GM12878 (cell line): ENCODE results near the gene CDK16. TPM values are rescaled to one million over a fixed set of nuclear protein-coding genes. Genes with fewer than 3 reads are reported as not detected.

ENCODE experiments used
- ATAC-seq: fragments of 200-7000 bp; cut with Tn5 transposase; 3 replicates; pipeline ENCODE4 v1.9.1; 2020; ENCODE audit warnings: mild to moderate bottlenecking, moderate library complexity
- BruUV-seq: library from RNA; stranded (reverse); fragments of 400-500 nt; replicated peaks from 2 replicates; lab custom pipeline; 2021; lab: Mats Ljungman, UMichigan
- CTCF ChIA-PET: fragments of 300-600 bp; sonication (Branson Sonifier 250); formaldehyde crosslinking; extraction: SDS; loops from one replicate; lab custom pipeline; 2021; ENCODE audit warnings: inconsistent platforms; lab: Yijun Ruan, JAX
- POLR2A ChIA-PET: fragments of 350-600 bp; formaldehyde crosslinking; extraction: SDS; loops from one replicate; lab custom pipeline; 2021; ENCODE audit warnings: inconsistent platforms; lab: Charles Lee
- RAD21 ChIA-PET: fragments of 300-600 bp; sonication (Branson Sonifier 250); formaldehyde crosslinking; loops from one replicate; lab custom pipeline; 2023; ENCODE audit warnings: antibody characterized with exemption; ENCODE audit not compliant: unreplicated experiment; lab: Charles Lee
- SMC1A ChIA-PET: fragments of 300-600 bp; sonication (Branson Sonifier 250); formaldehyde crosslinking; loops from one replicate; lab custom pipeline; 2023; ENCODE audit not compliant: unreplicated experiment, uncharacterized antibody; lab: Charles Lee
- DNase-seq: peaks from one replicate; pipeline ENCODE4 v3.0.0-alpha.2; 2011; ENCODE audit warnings: low read depth, low spot score
- FAIRE-seq: peaks from 3 replicates; lab custom pipeline; 2011; peaks lifted over from hg19 to GRCh38; lab: Jason Lieb, UNC
- H2AFZ ChIP-seq: 2 replicates; pipeline ENCODE4 v1.6.0; 2011; ENCODE audit warnings: low read depth, low read length, control low read depth; ENCODE audit not compliant: control insufficient read depth
- H3K27ac ChIP-seq: 2 replicates; pipeline ENCODE4 v1.5.1; 2011; ENCODE audit warnings: control low read depth; ENCODE audit not compliant: control insufficient read depth, insufficient read depth
- H3K27me3 ChIP-seq, 2 experiments: replicated peaks in 1 of 2; 2 replicates each; pipeline versions ENCODE4 v1.6.0 to v1.6.1; 2011; ENCODE audit warnings: low read length in 1 of 2; ENCODE audit not compliant: control insufficient read depth in 2 of 2, insufficient read depth in 2 of 2
- H3K36me3 ChIP-seq, 2 experiments: 2 replicates each; pipeline ENCODE4 v1.5.1; 2011; ENCODE audit warnings: low read length in 1 of 2; ENCODE audit not compliant: control insufficient read depth in 2 of 2, insufficient read depth in 2 of 2
- H3K4me1 ChIP-seq: 2 replicates; pipeline ENCODE4 v1.6.1; 2011; ENCODE audit warnings: mild to moderate bottlenecking, low read length, moderate library complexity, mixed read lengths; ENCODE audit not compliant: control insufficient read depth, insufficient read depth
- H3K4me2 ChIP-seq: 2 replicates; pipeline ENCODE4 v1.6.0; 2011; ENCODE audit warnings: control low read depth; ENCODE audit not compliant: control insufficient read depth, insufficient read depth
- H3K4me3 ChIP-seq: fragments of 200-600 bp; sonication (generic); 2 replicates; pipeline ENCODE4 v1.5.1; 2016
- H3K79me2 ChIP-seq: 2 replicates; pipeline ENCODE4 v1.6.0; 2011; ENCODE audit warnings: low read length; ENCODE audit not compliant: control insufficient read depth, insufficient read depth
- H3K9ac ChIP-seq: 2 replicates; pipeline ENCODE4 v1.8.0; 2011; ENCODE audit warnings: low read length, control low read depth, mixed read lengths; ENCODE audit not compliant: control insufficient read depth, insufficient read depth
- H3K9me3 ChIP-seq: replicated peaks from 3 replicates; pipeline ENCODE4 v1.5.1; 2011; ENCODE audit warnings: mild to moderate bottlenecking, low read length; ENCODE audit not compliant: control insufficient read depth, insufficient read depth
- H4K20me1 ChIP-seq: 2 replicates; pipeline ENCODE4 v1.6.0; 2011; ENCODE audit not compliant: control insufficient read depth, insufficient read depth
- BRCA1 ChIP-seq: IDR thresholded peaks from 2 replicates; pipeline ENCODE4 v1.6.1; 2011; ENCODE audit warnings: low read depth, low read length, improper control_type of control experiment
- FOS ChIP-seq: IDR thresholded peaks from 3 replicates; pipeline ENCODE4 v1.6.1; 2011; ENCODE audit warnings: borderline replicate concordance; ENCODE audit not compliant: insufficient read length; ENCODE audit errors: extremely low read depth
- KAT2A ChIP-seq: conservative IDR thresholded peaks from 2 replicates; pipeline ENCODE4 v1.6.1; 2011; ENCODE audit warnings: low read depth, low read length; ENCODE audit not compliant: control insufficient read depth
- KDM1A ChIP-seq: fragments of 200-600 bp; sonication (generic); IDR thresholded peaks from 2 replicates; pipeline ENCODE4 v1.6.1; 2016; ENCODE audit warnings: borderline replicate concordance
- KLF5 ChIP-seq: fragments of 450-650 bp; IDR thresholded peaks from 2 replicates; pipeline ENCODE4 v1.6.1; 2014; ENCODE audit warnings: mild to moderate bottlenecking; ENCODE audit not compliant: partially characterized antibody
- MXI1 ChIP-seq: fragments of 150-350 bp; IDR thresholded peaks from 2 replicates; pipeline ENCODE4 v1.6.1; 2011; ENCODE audit warnings: low read depth, mild to moderate bottlenecking, inconsistent platforms, low read length, improper control_type of control experiment
- PML ChIP-seq: IDR thresholded peaks from 2 replicates; pipeline ENCODE4 v1.6.1; 2012; ENCODE audit warnings: low read length, inconsistent platforms
- SRF ChIP-seq, 2 experiments: IDR thresholded peaks; 2 replicates each; pipeline ENCODE4 v1.6.1; 2011; ENCODE audit warnings: low read depth in 2 of 2, low read length in 2 of 2, mild to moderate bottlenecking in 1 of 2, moderate library complexity in 1 of 2
- TBL1XR1 ChIP-seq: IDR thresholded peaks from 2 replicates; pipeline ENCODE4 v1.6.1; 2012; ENCODE audit warnings: low read depth, low read length, improper control_type of control experiment
- YBX1 ChIP-seq: fragments of 450-650 bp; IDR thresholded peaks from 2 replicates; pipeline ENCODE4 v1.6.1; 2016; ENCODE audit warnings: antibody characterized with exemption
- ZNF622 ChIP-seq: fragments of 450-650 bp; IDR thresholded peaks from 2 replicates; pipeline ENCODE4 v1.6.1; 2017; ENCODE audit warnings: mild to moderate bottlenecking, inconsistent platforms
- WGBS: methylation state at CpG from one replicate; pipeline ENCODE4 v1.1.6; 2016; ENCODE audit warnings: low lambda C conversion rate; ENCODE audit not compliant: insufficient replicate concordance, insufficient coverage; ENCODE audit errors: missing lambda C conversion rate; 5-methylcytosine and 5-hydroxymethylcytosine counted together
- in situ Hi-C: fragments of 300-500 bp; cut with MboI; formaldehyde crosslinking; loops from 9 replicates; pipeline ENCODE4 v1.14.3; 2018; ENCODE audit warnings: mixed read lengths
- intact Hi-C: fragments of 100-400 bp; cut with micrococcal nuclease; formaldehyde crosslinking; loops from one replicate; pipeline ENCODE4 v1.14.2; 2022; ENCODE audit not compliant: unreplicated experiment
- polyA plus RNA-seq, 11 experiments: library from polyadenylated mRNA; depleted of rRNA in 4 of 11; unstranded in 6 of 11; stranded (reverse) in 5 of 11; fragments of >200 nt; fragmentation: Nextera tagmentation in 4 of 11; fragmentation: Illumina TruSeq in 1 of 11; extraction: Ambion mirVana in 4 of 11; extraction: Trizol in 1 of 11; gene quantifications; 1 replicate in 1 of 11; 2 replicates in 10 of 11; pipeline versions ENCODE4 v1.2.1 to v1.2.3, GENCODE V29; 2011 to 2016; ENCODE audit warnings: inconsistent platforms in 2 of 11, missing spikeins in 2 of 11, low read depth in 1 of 11
- total RNA-seq, 4 experiments: library from RNA; depleted of rRNA in 3 of 4; stranded (reverse); fragments of >200 nt in 3 of 4; fragmentation: Illumina TruSeq in 1 of 4; extraction: Trizol in 1 of 4; gene quantifications; 2 replicates each; pipeline versions ENCODE4 v1.2.1 to v1.2.3, GENCODE V29; 2013 to 2021
- TF ChIP-seq, protein P1 (sequence below): IDR thresholded peaks from 2 replicates; pipeline ENCODE4 v1.6.1; 2012; ENCODE audit warnings: low read depth, low read length, improper control_type of control experiment
- TF ChIP-seq, protein P2 (sequence below): fragments of 150-350 bp; IDR thresholded peaks from 2 replicates; pipeline ENCODE4 v1.6.1; 2016; ENCODE audit warnings: low read depth, low read length
- TF ChIP-seq, protein P3 (sequence below): fragments of 450-650 bp; IDR thresholded peaks from 2 replicates; pipeline ENCODE4 v1.6.1; 2018; ENCODE audit warnings: mild to moderate bottlenecking, low read depth, moderate library complexity; ENCODE audit not compliant: partially characterized antibody

Gene CDK16
- total and polyA plus RNA-seq, 10 of the 15 experiments (the other 5 are each of a cell fraction or from before 2014, with no cell fraction given) = 2.4 to 75.1 (median 48.2) TPM

DNA sequence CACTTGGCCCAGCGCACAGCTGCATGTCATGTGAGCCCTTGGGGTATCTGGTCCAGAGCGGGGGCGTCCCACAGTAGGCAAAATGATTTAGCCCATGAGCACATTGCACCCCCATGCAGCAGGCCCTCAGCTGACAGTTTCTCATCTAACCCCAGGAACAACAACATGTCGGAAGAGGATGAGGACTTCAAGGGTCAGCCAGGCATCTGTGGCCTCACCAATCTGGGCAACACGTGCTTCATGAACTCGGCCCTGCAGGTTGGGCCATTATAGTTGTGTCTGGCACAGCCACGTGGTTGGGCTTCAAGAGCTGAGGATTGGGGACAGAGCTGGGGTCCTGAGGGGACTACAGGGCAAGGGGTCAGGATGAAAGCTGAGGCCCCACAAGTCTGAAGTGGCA lies 22.1 kb downstream of the CDK16 start:
- Histone ChIP-seq H3K27ac (no peak overlapping the region), H3K4me1 (no peaks in the 10 kb centered on the region), H3K4me3 (no peak overlapping the region), H3K36me3 (no peaks in the 10 kb centered on the region; a peak in 3 of 4 replicates), H3K4me2 (no peak overlapping the region), H2AFZ (no peak overlapping the region), H3K79me2 (peaks cover 4% of the 10 kb centered on the region), H3K27me3 (no peaks in the 10 kb centered on the region), H3K9me3 (no peaks in the 10 kb centered on the region), H4K20me1 (no peaks in the 10 kb centered on the region), H3K9ac (no peak overlapping the region)
- no TSS peak for BruUV-seq
- POLR2A ChIA-PET = no interaction called here
- FAIRE-seq = no peak
- SMC1A ChIA-PET = no interaction called here
- TF ChIP-seq ZNF622 (no peak), PML (no peak), KLF5 (no peak), YBX1 (no peak), KDM1A (no peak), MXI1 (no peak), SRF (IDR thresholded peaks at IDR 0.05; ENCODE audit: low read depth in 2 of 2, low read length in 2 of 2) (no peak), KAT2A (no peak), TBL1XR1 (no peak), BRCA1 (no peak), FOS (no peak)
- TF ChIP-seq, protein P1, sequence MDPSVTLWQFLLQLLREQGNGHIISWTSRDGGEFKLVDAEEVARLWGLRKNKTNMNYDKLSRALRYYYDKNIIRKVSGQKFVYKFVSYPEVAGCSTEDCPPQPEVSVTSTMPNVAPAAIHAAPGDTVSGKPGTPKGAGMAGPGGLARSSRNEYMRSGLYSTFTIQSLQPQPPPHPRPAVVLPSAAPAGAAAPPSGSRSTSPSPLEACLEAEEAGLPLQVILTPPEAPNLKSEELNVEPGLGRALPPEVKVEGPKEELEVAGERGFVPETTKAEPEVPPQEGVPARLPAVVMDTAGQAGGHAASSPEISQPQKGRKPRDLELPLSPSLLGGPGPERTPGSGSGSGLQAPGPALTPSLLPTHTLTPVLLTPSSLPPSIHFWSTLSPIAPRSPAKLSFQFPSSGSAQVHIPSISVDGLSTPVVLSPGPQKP = no peak
- TF ChIP-seq, protein P2, sequence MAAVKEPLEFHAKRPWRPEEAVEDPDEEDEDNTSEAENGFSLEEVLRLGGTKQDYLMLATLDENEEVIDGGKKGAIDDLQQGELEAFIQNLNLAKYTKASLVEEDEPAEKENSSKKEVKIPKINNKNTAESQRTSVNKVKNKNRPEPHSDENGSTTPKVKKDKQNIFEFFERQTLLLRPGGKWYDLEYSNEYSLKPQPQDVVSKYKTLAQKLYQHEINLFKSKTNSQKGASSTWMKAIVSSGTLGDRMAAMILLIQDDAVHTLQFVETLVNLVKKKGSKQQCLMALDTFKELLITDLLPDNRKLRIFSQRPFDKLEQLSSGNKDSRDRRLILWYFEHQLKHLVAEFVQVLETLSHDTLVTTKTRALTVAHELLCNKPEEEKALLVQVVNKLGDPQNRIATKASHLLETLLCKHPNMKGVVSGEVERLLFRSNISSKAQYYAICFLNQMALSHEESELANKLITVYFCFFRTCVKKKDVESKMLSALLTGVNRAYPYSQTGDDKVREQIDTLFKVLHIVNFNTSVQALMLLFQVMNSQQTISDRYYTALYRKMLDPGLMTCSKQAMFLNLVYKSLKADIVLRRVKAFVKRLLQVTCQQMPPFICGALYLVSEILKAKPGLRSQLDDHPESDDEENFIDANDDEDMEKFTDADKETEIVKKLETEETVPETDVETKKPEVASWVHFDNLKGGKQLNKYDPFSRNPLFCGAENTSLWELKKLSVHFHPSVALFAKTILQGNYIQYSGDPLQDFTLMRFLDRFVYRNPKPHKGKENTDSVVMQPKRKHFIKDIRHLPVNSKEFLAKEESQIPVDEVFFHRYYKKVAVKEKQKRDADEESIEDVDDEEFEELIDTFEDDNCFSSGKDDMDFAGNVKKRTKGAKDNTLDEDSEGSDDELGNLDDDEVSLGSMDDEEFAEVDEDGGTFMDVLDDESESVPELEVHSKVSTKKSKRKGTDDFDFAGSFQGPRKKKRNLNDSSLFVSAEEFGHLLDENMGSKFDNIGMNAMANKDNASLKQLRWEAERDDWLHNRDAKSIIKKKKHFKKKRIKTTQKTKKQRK = no peak
- TF ChIP-seq, protein P3, sequence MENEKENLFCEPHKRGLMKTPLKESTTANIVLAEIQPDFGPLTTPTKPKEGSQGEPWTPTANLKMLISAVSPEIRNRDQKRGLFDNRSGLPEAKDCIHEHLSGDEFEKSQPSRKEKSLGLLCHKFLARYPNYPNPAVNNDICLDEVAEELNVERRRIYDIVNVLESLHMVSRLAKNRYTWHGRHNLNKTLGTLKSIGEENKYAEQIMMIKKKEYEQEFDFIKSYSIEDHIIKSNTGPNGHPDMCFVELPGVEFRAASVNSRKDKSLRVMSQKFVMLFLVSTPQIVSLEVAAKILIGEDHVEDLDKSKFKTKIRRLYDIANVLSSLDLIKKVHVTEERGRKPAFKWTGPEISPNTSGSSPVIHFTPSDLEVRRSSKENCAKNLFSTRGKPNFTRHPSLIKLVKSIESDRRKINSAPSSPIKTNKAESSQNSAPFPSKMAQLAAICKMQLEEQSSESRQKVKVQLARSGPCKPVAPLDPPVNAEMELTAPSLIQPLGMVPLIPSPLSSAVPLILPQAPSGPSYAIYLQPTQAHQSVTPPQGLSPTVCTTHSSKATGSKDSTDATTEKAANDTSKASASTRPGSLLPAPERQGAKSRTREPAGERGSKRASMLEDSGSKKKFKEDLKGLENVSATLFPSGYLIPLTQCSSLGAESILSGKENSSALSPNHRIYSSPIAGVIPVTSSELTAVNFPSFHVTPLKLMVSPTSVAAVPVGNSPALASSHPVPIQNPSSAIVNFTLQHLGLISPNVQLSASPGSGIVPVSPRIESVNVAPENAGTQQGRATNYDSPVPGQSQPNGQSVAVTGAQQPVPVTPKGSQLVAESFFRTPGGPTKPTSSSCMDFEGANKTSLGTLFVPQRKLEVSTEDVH = no peak
- in situ Hi-C loops (no loop called here), intact Hi-C loops (no loop called here)
- RAD21 ChIA-PET = no interaction called here
- DNase-seq = no peak
- WGBS = 87% methylated on average over 7 of the region's 7 CpGs
- CTCF ChIA-PET = interaction anchor here (0.9 to 1.0 kb wide), 2 partner anchors 39 to 514 kb away, joined by 3 read pairs; no protein-coding TSS in a partner anchor
- ATAC-seq = no peak
